Left lung (tissue), 10 donors: ENCODE data around the gene SYS1. TPM values are rescaled to one million over a fixed set of nuclear protein-coding genes. Genes with fewer than 3 reads are reported as not detected.
A peak's percentile ranks its signal among the peaks of the same experiment; 100 is the strongest.

ENCODE experiments used
- ATAC-seq: fragments of 200-7000 bp; cut with Tn5 transposase; one replicate; pipeline ENCODE4 v1.9.1; 2020; ENCODE audit warnings: moderate library complexity
- DNase-seq, 4 donors: peaks; one replicate each; pipeline ENCODE4 v3.0.0-alpha.2; 2013 to 2020
- H3K27ac ChIP-seq, 2 donors: fragments of 200-600 bp; sonication (generic) in 1 of 2; one replicate each; pipeline versions ENCODE4 v1.5.0 to v1.8.0; 2020 to 2021
- H3K27me3 ChIP-seq, 2 donors: fragments of 200-600 bp; sonication (generic) in 1 of 2; one replicate each; pipeline versions ENCODE4 v1.5.0 to v1.8.0; 2020 to 2021
- H3K36me3 ChIP-seq, 2 donors: fragments of 200-600 bp; sonication (generic) in 1 of 2; one replicate each; pipeline versions ENCODE4 v1.5.0 to v1.8.0; 2020 to 2021
- H3K4me1 ChIP-seq, 2 donors: fragments of 200-600 bp; one replicate each; pipeline ENCODE4 v1.8.0; 2021
- H3K4me3 ChIP-seq, 2 donors: fragments of 200-600 bp; sonication (generic) in 1 of 2; one replicate each; pipeline versions ENCODE4 v1.5.0 to v1.8.0; 2020 to 2021; ENCODE audit warnings: mild to moderate bottlenecking in 1 of 2
- H3K9me3 ChIP-seq, 2 donors: fragments of 200-600 bp; sonication (generic) in 1 of 2; one replicate each; pipeline versions ENCODE4 v1.5.0 to v1.8.0; 2020 to 2021
- intact Hi-C, 2 donors: fragments of 100-400 bp; cut with DNase I; formaldehyde crosslinking; loops; one replicate each; pipeline versions ENCODE4 v1.11.2 to v1.14.2; 2022
- polyA plus RNA-seq, 6 donors: library from polyadenylated mRNA; unstranded; fragments of 120-200 nt; gene quantifications; one replicate each; pipeline ENCODE4 v1.2.1, GENCODE V29; 2013; ENCODE audit not compliant: insufficient read length in 6 of 6
- total RNA-seq, 2 donors: library from RNA; stranded (reverse); fragmentation: NEBNext Ultra II Directional; extraction: Animal tissue kit (Norgen Biotek cat#: 25700); gene quantifications; one replicate each; pipeline ENCODE4 v1.2.1, GENCODE V29; 2021
- TF ChIP-seq, protein P1 (sequence below), 2 donors: fragments of 200-600 bp; sonication (generic) in 1 of 2; IDR thresholded peaks; one replicate each; pipeline versions ENCODE4 v1.5.0 to v1.8.0; 2021; ENCODE audit warnings: antibody characterized with exemption in 2 of 2
- donor health status: DM: no; HTN: yes; CAD: no.
- donor health status: DM: no; HTN: no; CAD: no.

The SYS1 gene
- total and polyA plus RNA-seq, 8 donors: 20.8 to 48.8 (median 24.1) TPM

- DNase-seq (no peak), ATAC-seq (no peak)
- no peak overlapping the region for H3K4me3 ChIP-seq
- H3K27me3 ChIP-seq: no peaks in the 10 kb centered on the region
- intact Hi-C loops: no loop called here
- peak overlapping the region; percentile 75 to 79 for H3K27ac ChIP-seq
- TF ChIP-seq, protein P1, sequence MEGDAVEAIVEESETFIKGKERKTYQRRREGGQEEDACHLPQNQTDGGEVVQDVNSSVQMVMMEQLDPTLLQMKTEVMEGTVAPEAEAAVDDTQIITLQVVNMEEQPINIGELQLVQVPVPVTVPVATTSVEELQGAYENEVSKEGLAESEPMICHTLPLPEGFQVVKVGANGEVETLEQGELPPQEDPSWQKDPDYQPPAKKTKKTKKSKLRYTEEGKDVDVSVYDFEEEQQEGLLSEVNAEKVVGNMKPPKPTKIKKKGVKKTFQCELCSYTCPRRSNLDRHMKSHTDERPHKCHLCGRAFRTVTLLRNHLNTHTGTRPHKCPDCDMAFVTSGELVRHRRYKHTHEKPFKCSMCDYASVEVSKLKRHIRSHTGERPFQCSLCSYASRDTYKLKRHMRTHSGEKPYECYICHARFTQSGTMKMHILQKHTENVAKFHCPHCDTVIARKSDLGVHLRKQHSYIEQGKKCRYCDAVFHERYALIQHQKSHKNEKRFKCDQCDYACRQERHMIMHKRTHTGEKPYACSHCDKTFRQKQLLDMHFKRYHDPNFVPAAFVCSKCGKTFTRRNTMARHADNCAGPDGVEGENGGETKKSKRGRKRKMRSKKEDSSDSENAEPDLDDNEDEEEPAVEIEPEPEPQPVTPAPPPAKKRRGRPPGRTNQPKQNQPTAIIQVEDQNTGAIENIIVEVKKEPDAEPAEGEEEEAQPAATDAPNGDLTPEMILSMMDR (IDR thresholded peaks at IDR 0.05): no peak
- H3K9me3 ChIP-seq: no peaks in the 10 kb centered on the region
- H3K36me3 ChIP-seq: peaks cover 0 to 23% of the 10 kb centered on the region in 2 donors
- H3K4me1 ChIP-seq: peaks cover 60 to 89% of the 10 kb centered on the region in 2 donors
Observed at GRCh38 chr20:45341579-45341938, 21.4 kb upstream of the SYS1 start.

- Histone ChIP-seq H3K4me1 (peaks cover 57 to 93% of the 10 kb centered on the region in 2 donors), H3K36me3 (peaks cover 0 to 23% of the 10 kb centered on the region in 2 donors), H3K27me3 (no peaks in the 10 kb centered on the region), H3K9me3 (no peaks in the 10 kb centered on the region), H3K27ac (peak overlapping the region; percentile 75 to 79), H3K4me3 (peak overlapping the region in 1 of 2 donors; percentile 66)
- intact Hi-C loops: no loop called here
- DNase-seq (peak in 3 of 4 donors; percentile 59 to 82 (median 78)), ATAC-seq (peak; percentile 37)
- TF ChIP-seq, protein P1 (IDR thresholded peaks at IDR 0.05): no peak
Observed at GRCh38 chr20:45341939-45342854, 20.8 kb upstream of the SYS1 start.

- Histone ChIP-seq H3K9me3 (no peaks in the 10 kb centered on the region), H3K4me3 (peak overlapping the region in 1 of 2 donors; percentile 66), H3K27ac (peak overlapping the region; percentile 75 to 79), H3K36me3 (peaks cover 0 to 23% of the 10 kb centered on the region in 2 donors), H3K27me3 (peaks cover 0 to 5% of the 10 kb centered on the region in 2 donors), H3K4me1 (peaks cover 50 to 93% of the 10 kb centered on the region in 2 donors)
- TF ChIP-seq, protein P1 (IDR thresholded peaks at IDR 0.05): no peak
- intact Hi-C loops: no loop called here
- peak in 1 of 4 donors; percentile 54 for DNase-seq
- peak; percentile 1 for ATAC-seq
Observed at GRCh38 chr20:45342855-45343531, 20.0 kb upstream of the SYS1 start.

- DNase-seq (no peak), ATAC-seq (peak; percentile 12)
- TF ChIP-seq, protein P1 (IDR thresholded peaks at IDR 0.05): no peak
- peaks cover 0 to 11% of the 10 kb centered on the region in 2 donors for H3K27me3 ChIP-seq
- peaks cover 45 to 91% of the 10 kb centered on the region in 2 donors for H3K4me1 ChIP-seq
- H3K9me3 ChIP-seq: no peaks in the 10 kb centered on the region
- H3K27ac ChIP-seq: peak overlapping the region; percentile 75 to 79
- H3K36me3 ChIP-seq: peaks cover 0 to 23% of the 10 kb centered on the region in 2 donors
- intact Hi-C loops: no loop called here
- H3K4me3 ChIP-seq: peak overlapping the region in 1 of 2 donors; percentile 66
Observed at GRCh38 chr20:45343532-45344167, 19.3 kb upstream of the SYS1 start.
